Globus pallidus (tissue), 1 donor: ENCODE data around the gene NIT1.

ENCODE experiments used
- DNase-seq: peaks from one replicate; pipeline ENCODE4 v3.0.0-alpha.2; 2015; ENCODE audit warnings: low spot score

The NIT1 gene

GRCh38 chr1:161117759-161118581 lies at the start of gene NIT1, which contains the start of gene PFDN2:
Gene NIT1, plus strand, starts transcription at chr1:161118105. Its CDS starts 72 bp downstream, at chr1:161118177.
Gene PFDN2, minus strand, starts transcription at chr1:161118037. Its CDS starts 11 bp downstream, at chr1:161118026.
- peak; percentile 84 for DNase-seq

- DNase-seq, result peak; percentile 67
Observed at GRCh38 chr1:161068306-161069234, 49.3 kb upstream of the NIT1 start.

- DNase-seq, result no peak
Observed at GRCh38 chr1:161069241-161069640, 48.7 kb upstream of the NIT1 start.

- DNase-seq, result peak; percentile 63
Observed at GRCh38 chr1:161069731-161070270, 48.1 kb upstream of the NIT1 start, which contains the start of gene ARHGAP30. Gene ARHGAP30, minus strand, starts transcription at chr1:161069891. Its CDS starts 267 bp downstream, at chr1:161069624.

GRCh38 chr1:161070761-161071160 lies 47.1 kb upstream of the NIT1 start:
- no peak for DNase-seq

GRCh38 chr1:161071886-161072371 lies 46.0 kb upstream of the NIT1 start:
- DNase-seq, result no peak

- DNase-seq, result no peak
Observed at GRCh38 chr1:161072751-161073449, 45.0 kb upstream of the NIT1 start.

- no peak for DNase-seq
Observed at GRCh38 chr1:161073474-161074121, 44.3 kb upstream of the NIT1 start.

GRCh38 chr1:161074676-161075368 lies 43.1 kb upstream of the NIT1 start:
- no peak for DNase-seq

- no peak for DNase-seq
Observed at GRCh38 chr1:161076410-161076809, 41.5 kb upstream of the NIT1 start.

GRCh38 chr1:161077426-161077825 lies 40.5 kb upstream of the NIT1 start:
- no peak for DNase-seq

GRCh38 chr1:161079436-161080110 lies 38.3 kb upstream of the NIT1 start:
- no peak for DNase-seq

GRCh38 chr1:161080441-161081405 lies 37.2 kb upstream of the NIT1 start:
- DNase-seq, result no peak

GRCh38 chr1:161081519-161081918 lies 36.4 kb upstream of the NIT1 start:
- no peak for DNase-seq

GRCh38 chr1:161082483-161082882 lies 35.4 kb upstream of the NIT1 start:
- DNase-seq, result no peak

GRCh38 chr1:161082996-161083747 lies 34.7 kb upstream of the NIT1 start:
- DNase-seq, result no peak

GRCh38 chr1:161083748-161084596 lies 33.9 kb upstream of the NIT1 start:
- DNase-seq, result no peak
